SH-SY5Y (cell line): ENCODE data around the gene OTUD5.

Experiments used
- GATA2 ChIP-seq: IDR thresholded peaks from 2 replicates; pipeline ENCODE4 v1.6.1; 2011; ENCODE audit warnings: mild to moderate bottlenecking, low read depth, low read length
- GATA3 ChIP-seq: IDR thresholded peaks from 2 replicates; pipeline ENCODE4 v1.6.1; 2011; ENCODE audit warnings: low read depth, mild to moderate bottlenecking, low read length, moderate library complexity

- no peak for TF ChIP-seq GATA3
- TF ChIP-seq GATA2 = no peak
Observed at GRCh38 chrX:48960291-48960690, 2.9 kb upstream of the OTUD5 start.
